ENCODE results near the gene CHCHD10. TPM values are rescaled to one million over a fixed set of nuclear protein-coding genes. Genes with fewer than 3 reads are reported as not detected.

Gene CHCHD10
- total RNA-seq, result 10 to 100 TPM; 64.1 to 70.9 TPM

GRCh38 chr22:23767673-23768548, at the start of gene CHCHD10:
Gene CHCHD10, minus strand, starts transcription at chr22:23767972. Its CDS starts 98 bp downstream, at chr22:23767874.

GRCh38 chr22:23786752-23787599, 19.2 kb upstream of the CHCHD10 start, which contains the start of gene SMARCB1:
Gene SMARCB1, plus strand, starts transcription at chr22:23786966. Its CDS starts 204 bp downstream, at chr22:23787170.

GRCh38 chr22:23772649-23773473, 5.1 kb upstream of the CHCHD10 start, which contains the start of gene MMP11:
Gene MMP11, plus strand, starts transcription at chr22:23772849. Its CDS starts 22 bp downstream, at chr22:23772871.

GRCh38 chr22:23762842-23763578, 4.8 kb downstream of the CHCHD10 start, which contains the start of gene C22orf15:
Gene C22orf15, plus strand, starts transcription at chr22:23762990. Its CDS starts 317 bp downstream, at chr22:23763307.

GRCh38 chr22:23754220-23754919, 13.4 kb downstream of the CHCHD10 start, which contains the start of gene VPREB3:
Gene VPREB3, minus strand, starts transcription at chr22:23754425. Its CDS starts 62 bp downstream, at chr22:23754363.

GRCh38 chr22:23750714-23751440, 16.9 kb downstream of the CHCHD10 start, which contains the start of gene ZNF70:
Gene ZNF70, minus strand, starts transcription at chr22:23751112. Its CDS starts 5,972 bp downstream, at chr22:23745140.

Other genes starting within 250 kb of the CHCHD10 start
- not detected for gene IGLL1, start 187.7 kb downstream of the CHCHD10 start, total RNA-seq
- 1 to 10 TPM in 1 of 2 experiments, under 1 TPM in 1; 0.88 to 1.0 TPM for gene DRICH1, start 135.7 kb downstream of the CHCHD10 start, total RNA-seq
- gene RGL4, start 77.0 kb downstream of the CHCHD10 start, total RNA-seq, result 10 to 100 TPM; 23.7 to 25.7 TPM
- gene ZNF70, start 16.9 kb downstream of the CHCHD10 start, total RNA-seq, result 1 to 10 TPM; 2.0 to 2.2 TPM
- gene VPREB3, start 13.5 kb downstream of the CHCHD10 start, total RNA-seq, result not detected
- 1 to 10 TPM; 2.2 to 3.6 TPM for gene C22orf15, start 5.0 kb downstream of the CHCHD10 start, total RNA-seq
- 1 to 10 TPM; 1.0 to 1.2 TPM for gene MMP11, start 4.9 kb upstream of the CHCHD10 start, total RNA-seq
- gene SMARCB1, start 19.0 kb upstream of the CHCHD10 start, total RNA-seq, result 10 to 100 TPM; 71.0 to 78.1 TPM
- gene DERL3, start 71.0 kb upstream of the CHCHD10 start, total RNA-seq, result 10 to 100 TPM; 10.2 to 12.0 TPM
- 10 to 100 TPM; 10.0 to 13.7 TPM for gene SLC2A11, start 89.9 kb upstream of the CHCHD10 start, total RNA-seq
- gene MIF, start 126.4 kb upstream of the CHCHD10 start, total RNA-seq, result 100 to 1,000 TPM; 974 to 985 TPM
- not detected for gene GSTT2B, start 193.2 kb upstream of the CHCHD10 start, total RNA-seq
- 1 to 10 TPM; 2.9 to 3.0 TPM for gene DDTL, start 198.9 kb upstream of the CHCHD10 start, total RNA-seq
- gene DDT, start 206.5 kb upstream of the CHCHD10 start, total RNA-seq, result 100 to 1,000 TPM; 136 to 143 TPM
- not detected for gene GSTT2, start 212.2 kb upstream of the CHCHD10 start, total RNA-seq
- not detected for gene GSTT4, start 237.5 kb upstream of the CHCHD10 start, total RNA-seq
- gene CABIN1, start 243.3 kb upstream of the CHCHD10 start, total RNA-seq, result 100 to 1,000 TPM; 117 to 128 TPM